H9 (cell line): ENCODE measurements around the gene PTPRN2. TPM values are rescaled to one million over a fixed set of nuclear protein-coding genes. Genes with fewer than 3 reads are reported as not detected.

Source experiments
- DNase-seq: peaks from one replicate; pipeline ENCODE4 v3.0.0-alpha.2; 2017
- H2AFZ ChIP-seq: one replicate; pipeline ENCODE4 v1.6.1; 2013; ENCODE audit warnings: mild to moderate bottlenecking, low read length, control low read depth, moderate library complexity
- H2AK5ac ChIP-seq: 2 replicates; pipeline ENCODE4 v1.6.1; 2013; ENCODE audit warnings: low read length, control low read depth, mixed read lengths; ENCODE audit not compliant: insufficient read length
- H2BK120ac ChIP-seq: one replicate; pipeline ENCODE4 v1.6.1; 2013; ENCODE audit warnings: low read depth, mild to moderate bottlenecking, low read length, control low read depth, inconsistent platforms; ENCODE audit not compliant: poor library complexity, severe bottlenecking
- H2BK12ac ChIP-seq: 2 replicates; pipeline ENCODE4 v1.6.1; 2013; ENCODE audit warnings: low read length, control low read depth, mixed read lengths, low read depth; ENCODE audit not compliant: insufficient read length
- H2BK15ac ChIP-seq: 2 replicates; pipeline ENCODE4 v1.6.1; 2013; ENCODE audit warnings: low read depth, low read length, control low read depth
- H2BK20ac ChIP-seq: one replicate; pipeline ENCODE4 v1.6.1; 2013; ENCODE audit warnings: low read depth, mild to moderate bottlenecking, low read length, control low read depth, inconsistent platforms; ENCODE audit not compliant: poor library complexity, severe bottlenecking
- H2BK5ac ChIP-seq: 2 replicates; pipeline ENCODE4 v1.6.1; 2013; ENCODE audit warnings: low read length, control low read depth, mixed read lengths; ENCODE audit not compliant: insufficient read length
- H3K14ac ChIP-seq: 2 replicates; pipeline ENCODE4 v1.6.1; 2013; ENCODE audit warnings: low read length, control low read depth; ENCODE audit not compliant: insufficient read depth
- H3K18ac ChIP-seq: 2 replicates; pipeline ENCODE4 v1.6.1; 2013; ENCODE audit warnings: low read depth, mild to moderate bottlenecking, mixed read lengths, low read length, control low read depth; ENCODE audit not compliant: insufficient read length
- H3K23ac ChIP-seq: 2 replicates; pipeline ENCODE4 v1.6.1; 2013; ENCODE audit warnings: low read length, control low read depth, mixed read lengths, low read depth; ENCODE audit not compliant: insufficient read length
- H3K23me2 ChIP-seq: 2 replicates; pipeline ENCODE4 v1.6.1; 2013; ENCODE audit warnings: low read depth, mild to moderate bottlenecking, mixed read lengths, low read length, control low read depth; ENCODE audit not compliant: insufficient read length, poor library complexity, severe bottlenecking
- H3K27ac ChIP-seq: 2 replicates; pipeline ENCODE4 v1.5.1; 2013; ENCODE audit warnings: low read length, control low read depth, mixed read lengths, low read depth; ENCODE audit not compliant: insufficient read length
- H3K27me3 ChIP-seq: 2 replicates; pipeline ENCODE4 v1.6.1; 2013; ENCODE audit warnings: low read length, control low read depth, inconsistent platforms; ENCODE audit not compliant: insufficient read depth
- H3K4ac ChIP-seq: 2 replicates; pipeline ENCODE4 v1.6.1; 2013; ENCODE audit warnings: low read depth, mild to moderate bottlenecking, control low read depth, inconsistent platforms, low read length, moderate library complexity
- H3K4me1 ChIP-seq: 2 replicates; pipeline ENCODE4 v1.6.1; 2013; ENCODE audit warnings: low read length, control low read depth, inconsistent platforms; ENCODE audit not compliant: insufficient read depth
- H3K4me2 ChIP-seq: 2 replicates; pipeline ENCODE4 v1.6.1; 2013; ENCODE audit warnings: low read length, control low read depth, mixed read lengths; ENCODE audit not compliant: insufficient read length, insufficient read depth
- H3K56ac ChIP-seq: 2 replicates; pipeline ENCODE4 v1.6.1; 2013; ENCODE audit warnings: low read depth, mild to moderate bottlenecking, mixed read lengths, low read length, control low read depth; ENCODE audit not compliant: insufficient read length
- H3K79me1 ChIP-seq: 2 replicates; pipeline ENCODE4 v1.6.1; 2013; ENCODE audit warnings: low read depth, mild to moderate bottlenecking, moderate library complexity, low read length, control low read depth, inconsistent platforms; ENCODE audit not compliant: insufficient read depth, poor library complexity, severe bottlenecking
- H3K79me2 ChIP-seq: 2 replicates; pipeline ENCODE4 v1.6.1; 2013; ENCODE audit warnings: low read length, control low read depth, inconsistent platforms; ENCODE audit not compliant: insufficient read depth
- H3K9ac ChIP-seq: 2 replicates; pipeline ENCODE4 v1.6.1; 2013; ENCODE audit warnings: low read length, control low read depth, mixed read lengths; ENCODE audit not compliant: insufficient read length; ENCODE audit errors: extremely low read depth
- H3K9me3 ChIP-seq: one replicate; pipeline ENCODE4 v1.6.1; 2013; ENCODE audit warnings: low read depth, low read length, inconsistent platforms; ENCODE audit not compliant: control insufficient read depth
- H3T11ph ChIP-seq: one replicate; pipeline ENCODE4 v1.6.1; 2013; ENCODE audit warnings: mild to moderate bottlenecking, low read length, control low read depth, inconsistent platforms
- H4K20me1 ChIP-seq: one replicate; pipeline ENCODE4 v1.6.1; 2013; ENCODE audit not compliant: control insufficient read depth, insufficient read length, insufficient read depth
- H4K5ac ChIP-seq: 2 replicates; pipeline ENCODE4 v1.6.1; 2013; ENCODE audit warnings: low read depth, mild to moderate bottlenecking, mixed read lengths, low read length, control low read depth; ENCODE audit not compliant: insufficient read length
- H4K8ac ChIP-seq: replicated peaks from 2 replicates; pipeline ENCODE4 v1.6.1; 2013; ENCODE audit warnings: low read length, control low read depth, mixed read lengths, low read depth; ENCODE audit not compliant: insufficient read length
- H4K91ac ChIP-seq: 2 replicates; pipeline ENCODE4 v1.6.1; 2013; ENCODE audit warnings: low read depth, mild to moderate bottlenecking, moderate library complexity, mixed read lengths, low read length, control low read depth; ENCODE audit not compliant: insufficient read length
- H3K27ac Mint-ChIP-seq, 3 experiments: 2 replicates in 2 of 3; 3 replicates in 1 of 3; pipeline ENCODE4 v1.8.0; 2020 to 2021; ENCODE audit warnings: mixed read lengths in 3 of 3, mild to moderate bottlenecking in 1 of 3, moderate library complexity in 1 of 3
- H3K27me3 Mint-ChIP-seq: 2 replicates; pipeline ENCODE4 v1.8.0; 2021; ENCODE audit warnings: low read depth, mild to moderate bottlenecking, moderate library complexity, mixed read lengths
- H3K36me3 Mint-ChIP-seq, 3 experiments: 2 replicates in 2 of 3; 3 replicates in 1 of 3; pipeline ENCODE4 v1.8.0; 2020 to 2021; ENCODE audit warnings: low read depth in 3 of 3, mixed read lengths in 3 of 3; ENCODE audit not compliant: insufficient read depth in 1 of 3
- H3K4me1 Mint-ChIP-seq, 2 experiments: 2 replicates each; pipeline ENCODE4 v1.8.0; 2020; ENCODE audit warnings: mixed read lengths in 2 of 2
- H3K4me3 Mint-ChIP-seq, 2 experiments: 2 replicates in 1 of 2; 3 replicates in 1 of 2; pipeline ENCODE4 v1.8.0; 2020 to 2021; ENCODE audit warnings: mild to moderate bottlenecking in 2 of 2, mixed read lengths in 2 of 2, moderate library complexity in 1 of 2
- H3K9me3 Mint-ChIP-seq, 2 experiments: 2 replicates in 1 of 2; 3 replicates in 1 of 2; pipeline ENCODE4 v1.8.0; 2020; ENCODE audit warnings: mild to moderate bottlenecking in 2 of 2, mixed read lengths in 2 of 2, moderate library complexity in 1 of 2
- WGBS: extraction: QIAGEN DNeasy Blood & Tissue Kit; methylation state at CpG from one replicate; pipeline ENCODE4 v1.1.7; 2013; ENCODE audit warnings: missing lambda C conversion rate, low lambda C conversion rate, mixed read lengths; ENCODE audit not compliant: insufficient read length; ENCODE audit errors: extremely low coverage; 5-methylcytosine and 5-hydroxymethylcytosine counted together
- total RNA-seq: library from RNA; stranded (reverse); gene quantifications from 2 replicates; pipeline ENCODE4 v1.2.1, GENCODE V29; 2021
- TF ChIP-seq, protein P1 (sequence below): fragments of 200-600 bp; sonication (generic); conservative IDR thresholded peaks from 3 replicates; pipeline ENCODE4 v1.8.0; 2021; ENCODE audit warnings: antibody characterized with exemption, mild to moderate bottlenecking

The PTPRN2 gene
- total RNA-seq, 1 experiment from 2014 or later = 5.2 TPM

GRCh38 chr7:158080899-158081445 is 506.7 kb downstream of the PTPRN2 start:
- no peak overlapping the region for H2BK20ac ChIP-seq
- WGBS = no CpG with 5 or more reads among the region's 21 CpGs
- no peaks in the 10 kb centered on the region for H3K79me2 ChIP-seq
- H2BK12ac ChIP-seq = no peak overlapping the region
- H3T11ph ChIP-seq = no peak overlapping the region
- no peak overlapping the region for H2BK120ac ChIP-seq
- no peaks in the 10 kb centered on the region for H3K79me1 ChIP-seq
- no peak for DNase-seq
- no peaks in the 10 kb centered on the region for H3K27me3 ChIP-seq
- no peak overlapping the region for H2BK15ac ChIP-seq
- no peaks in the 10 kb centered on the region for H3K9me3 ChIP-seq
- H3K4me2 ChIP-seq = no peak overlapping the region
- TF ChIP-seq, protein P1, sequence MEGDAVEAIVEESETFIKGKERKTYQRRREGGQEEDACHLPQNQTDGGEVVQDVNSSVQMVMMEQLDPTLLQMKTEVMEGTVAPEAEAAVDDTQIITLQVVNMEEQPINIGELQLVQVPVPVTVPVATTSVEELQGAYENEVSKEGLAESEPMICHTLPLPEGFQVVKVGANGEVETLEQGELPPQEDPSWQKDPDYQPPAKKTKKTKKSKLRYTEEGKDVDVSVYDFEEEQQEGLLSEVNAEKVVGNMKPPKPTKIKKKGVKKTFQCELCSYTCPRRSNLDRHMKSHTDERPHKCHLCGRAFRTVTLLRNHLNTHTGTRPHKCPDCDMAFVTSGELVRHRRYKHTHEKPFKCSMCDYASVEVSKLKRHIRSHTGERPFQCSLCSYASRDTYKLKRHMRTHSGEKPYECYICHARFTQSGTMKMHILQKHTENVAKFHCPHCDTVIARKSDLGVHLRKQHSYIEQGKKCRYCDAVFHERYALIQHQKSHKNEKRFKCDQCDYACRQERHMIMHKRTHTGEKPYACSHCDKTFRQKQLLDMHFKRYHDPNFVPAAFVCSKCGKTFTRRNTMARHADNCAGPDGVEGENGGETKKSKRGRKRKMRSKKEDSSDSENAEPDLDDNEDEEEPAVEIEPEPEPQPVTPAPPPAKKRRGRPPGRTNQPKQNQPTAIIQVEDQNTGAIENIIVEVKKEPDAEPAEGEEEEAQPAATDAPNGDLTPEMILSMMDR = no peak
- Mint-ChIP-seq H3K9me3 (peaks cover 10 to 14% of the 10 kb centered on the region in 2 experiments; a peak in 3 of 5 replicates), H3K27me3 (peaks cover 1% of the 10 kb centered on the region; the same call in 1 of the 2 replicates), H3K27ac (no peak overlapping the region), H3K4me3 (no peak overlapping the region), H3K36me3 (peaks cover 0 to 3% (median 1%) of the 10 kb centered on the region in 3 experiments; a peak in 5 of 7 replicates), H3K4me1 (peaks cover 0 to 1% of the 10 kb centered on the region in 2 experiments; a peak in 1 of 4 replicates)
- no peaks in the 10 kb centered on the region for H3K4me1 ChIP-seq
- H3K23me2 ChIP-seq = no peaks in the 10 kb centered on the region
- H4K5ac ChIP-seq = no peak overlapping the region
- no peaks in the 10 kb centered on the region for H4K20me1 ChIP-seq
- no peak overlapping the region for H3K56ac ChIP-seq
- H3K23ac ChIP-seq = no peak overlapping the region
- no peak overlapping the region for H3K9ac ChIP-seq
- H2AFZ ChIP-seq = no peak overlapping the region
- no peak overlapping the region for H4K8ac ChIP-seq
- H3K14ac ChIP-seq = no peak overlapping the region; the same call in 1 of the 2 replicates
- H3K4ac ChIP-seq = no peak overlapping the region
- H4K91ac ChIP-seq = no peak overlapping the region
- H2BK5ac ChIP-seq = no peak overlapping the region
- H3K18ac ChIP-seq = no peak overlapping the region
- no peak overlapping the region for H3K27ac ChIP-seq
- no peak overlapping the region for H2AK5ac ChIP-seq
